Measurements from ENCODE around the gene HMGCS1. TPM values are rescaled to one million over a fixed set of nuclear protein-coding genes. Genes with fewer than 3 reads are reported as not detected.

Gene HMGCS1
- total and polyA plus RNA-seq, 9 of the 15 experiments (the other 6 are each of a cell fraction or from before 2014, with no cell fraction given) = 43.7 to 337 (median 111) TPM

Other genes starting within 250 kb of the HMGCS1 start
- gene ZNF131, start 192.5 kb downstream of the HMGCS1 start, total RNA-seq (2014; rRNA removed) = 40.8 and 51.1 TPM in 2 replicates
- 81.9 and 86.7 TPM in 2 replicates for gene ZNF131, start 192.5 kb downstream of the HMGCS1 start, total RNA-seq (2014; rRNA removed; fragmentation: Illumina TruSeq; extraction: Trizol)
- gene ZNF131, start 192.5 kb downstream of the HMGCS1 start, total RNA-seq (2015; rRNA removed; fragmentation: Illumina TruSeq; extraction: Trizol) = 81.7 and 87.0 TPM in 2 replicates
- gene ZNF131, start 192.5 kb downstream of the HMGCS1 start, total RNA-seq (2021) = 46.6 and 48.1 TPM in 2 replicates
- gene ZNF131, start 192.5 kb downstream of the HMGCS1 start, polyA plus RNA-seq (2011; rRNA removed) = 63.3 and 73.0 TPM in 2 replicates
- gene ZNF131, start 192.5 kb downstream of the HMGCS1 start, polyA plus RNA-seq (2014; fragmentation: Illumina TruSeq; extraction: Trizol) = 55.8 and 71.9 TPM in 2 replicates
- 10 to 100 TPM; 28.5 to 31.7 TPM for gene ZNF131, start 192.5 kb downstream of the HMGCS1 start, polyA plus RNA-seq (2014; fragmentation: Nextera tagmentation; extraction: Ambion mirVana)
- gene ZNF131, start 192.5 kb downstream of the HMGCS1 start, polyA plus RNA-seq (2014; rRNA removed) = 51.6 and 55.4 TPM in 2 replicates
- 0.04 TPM in 1 of 2 replicates, not detected in the other for gene NIM1K, start 121.2 kb downstream of the HMGCS1 start, total RNA-seq (2014; rRNA removed)
- not detected in 2 replicates for gene NIM1K, start 121.2 kb downstream of the HMGCS1 start, total RNA-seq (2014; rRNA removed; fragmentation: Illumina TruSeq; extraction: Trizol)
- 0.07 and 0.08 TPM in 2 replicates for gene NIM1K, start 121.2 kb downstream of the HMGCS1 start, total RNA-seq (2015; rRNA removed; fragmentation: Illumina TruSeq; extraction: Trizol)
- gene NIM1K, start 121.2 kb downstream of the HMGCS1 start, total RNA-seq (2021) = 0.13 and 0.31 TPM in 2 replicates
- gene NIM1K, start 121.2 kb downstream of the HMGCS1 start, polyA plus RNA-seq (2011; rRNA removed) = 0.04 TPM in 1 of 2 replicates, not detected in the other
- 0.04 and 0.09 TPM in 2 replicates for gene NIM1K, start 121.2 kb downstream of the HMGCS1 start, polyA plus RNA-seq (2014; fragmentation: Illumina TruSeq; extraction: Trizol)
- gene NIM1K, start 121.2 kb downstream of the HMGCS1 start, polyA plus RNA-seq (2014; fragmentation: Nextera tagmentation; extraction: Ambion mirVana) = under 1 TPM in 1 of 2 experiments, not detected in 1; 0.03 TPM
- 0.34 TPM in 1 of 2 replicates, not detected in the other for gene NIM1K, start 121.2 kb downstream of the HMGCS1 start, polyA plus RNA-seq (2014; rRNA removed)
- gene CCL28, start 99.0 kb upstream of the HMGCS1 start, total RNA-seq (2014; rRNA removed) = not detected in 2 replicates
- not detected in 2 replicates for gene CCL28, start 99.0 kb upstream of the HMGCS1 start, total RNA-seq (2014; rRNA removed; fragmentation: Illumina TruSeq; extraction: Trizol)
- not detected in 2 replicates for gene CCL28, start 99.0 kb upstream of the HMGCS1 start, total RNA-seq (2015; rRNA removed; fragmentation: Illumina TruSeq; extraction: Trizol)
- gene CCL28, start 99.0 kb upstream of the HMGCS1 start, total RNA-seq (2021) = not detected in 2 replicates
- 0.11 TPM in 1 of 2 replicates, not detected in the other for gene CCL28, start 99.0 kb upstream of the HMGCS1 start, polyA plus RNA-seq (2011; rRNA removed)
- gene CCL28, start 99.0 kb upstream of the HMGCS1 start, polyA plus RNA-seq (2014; fragmentation: Illumina TruSeq; extraction: Trizol) = not detected in 2 replicates
- gene CCL28, start 99.0 kb upstream of the HMGCS1 start, polyA plus RNA-seq (2014; fragmentation: Nextera tagmentation; extraction: Ambion mirVana) = not detected
- gene CCL28, start 99.0 kb upstream of the HMGCS1 start, polyA plus RNA-seq (2014; rRNA removed) = not detected in 2 replicates
- gene TMEM267, start 170.5 kb upstream of the HMGCS1 start, total RNA-seq (2014; rRNA removed) = 8.1 and 11.3 TPM in 2 replicates
- 17.8 and 21.2 TPM in 2 replicates for gene TMEM267, start 170.5 kb upstream of the HMGCS1 start, total RNA-seq (2014; rRNA removed; fragmentation: Illumina TruSeq; extraction: Trizol)
- 12.1 and 13.3 TPM in 2 replicates for gene TMEM267, start 170.5 kb upstream of the HMGCS1 start, total RNA-seq (2015; rRNA removed; fragmentation: Illumina TruSeq; extraction: Trizol)
- 19.3 and 19.9 TPM in 2 replicates for gene TMEM267, start 170.5 kb upstream of the HMGCS1 start, total RNA-seq (2021)
- gene TMEM267, start 170.5 kb upstream of the HMGCS1 start, polyA plus RNA-seq (2011; rRNA removed) = 29.1 and 31.9 TPM in 2 replicates
- gene TMEM267, start 170.5 kb upstream of the HMGCS1 start, polyA plus RNA-seq (2014; fragmentation: Illumina TruSeq; extraction: Trizol) = 15.4 and 17.0 TPM in 2 replicates
- 10 to 100 TPM; 51.1 to 61.1 TPM for gene TMEM267, start 170.5 kb upstream of the HMGCS1 start, polyA plus RNA-seq (2014; fragmentation: Nextera tagmentation; extraction: Ambion mirVana)
- 13.2 and 19.1 TPM in 2 replicates for gene TMEM267, start 170.5 kb upstream of the HMGCS1 start, polyA plus RNA-seq (2014; rRNA removed)
- gene C5orf34, start 201.7 kb upstream of the HMGCS1 start, total RNA-seq (2014; rRNA removed) = 13.1 and 13.2 TPM in 2 replicates
- 20.7 and 24.3 TPM in 2 replicates for gene C5orf34, start 201.7 kb upstream of the HMGCS1 start, total RNA-seq (2014; rRNA removed; fragmentation: Illumina TruSeq; extraction: Trizol)
- gene C5orf34, start 201.7 kb upstream of the HMGCS1 start, total RNA-seq (2015; rRNA removed; fragmentation: Illumina TruSeq; extraction: Trizol) = 18.2 and 19.0 TPM in 2 replicates
- gene C5orf34, start 201.7 kb upstream of the HMGCS1 start, total RNA-seq (2021) = 13.8 and 15.7 TPM in 2 replicates
- gene C5orf34, start 201.7 kb upstream of the HMGCS1 start, polyA plus RNA-seq (2011; rRNA removed) = 28.9 and 32.6 TPM in 2 replicates
- gene C5orf34, start 201.7 kb upstream of the HMGCS1 start, polyA plus RNA-seq (2014; fragmentation: Illumina TruSeq; extraction: Trizol) = 19.4 and 23.5 TPM in 2 replicates
- gene C5orf34, start 201.7 kb upstream of the HMGCS1 start, polyA plus RNA-seq (2014; fragmentation: Nextera tagmentation; extraction: Ambion mirVana) = 10 to 100 TPM; 21.4 to 27.8 TPM
- 18.1 and 18.9 TPM in 2 replicates for gene C5orf34, start 201.7 kb upstream of the HMGCS1 start, polyA plus RNA-seq (2014; rRNA removed)
- 77.6 and 82.2 TPM in 2 replicates for gene PAIP1, start 243.7 kb upstream of the HMGCS1 start, total RNA-seq (2014; rRNA removed)
- gene PAIP1, start 243.7 kb upstream of the HMGCS1 start, total RNA-seq (2014; rRNA removed; fragmentation: Illumina TruSeq; extraction: Trizol) = 133 and 145 TPM in 2 replicates
- gene PAIP1, start 243.7 kb upstream of the HMGCS1 start, total RNA-seq (2015; rRNA removed; fragmentation: Illumina TruSeq; extraction: Trizol) = 132 and 139 TPM in 2 replicates
- gene PAIP1, start 243.7 kb upstream of the HMGCS1 start, total RNA-seq (2021) = 94.5 and 102 TPM in 2 replicates
- 160 and 181 TPM in 2 replicates for gene PAIP1, start 243.7 kb upstream of the HMGCS1 start, polyA plus RNA-seq (2011; rRNA removed)
- 107 and 136 TPM in 2 replicates for gene PAIP1, start 243.7 kb upstream of the HMGCS1 start, polyA plus RNA-seq (2014; fragmentation: Illumina TruSeq; extraction: Trizol)
- gene PAIP1, start 243.7 kb upstream of the HMGCS1 start, polyA plus RNA-seq (2014; fragmentation: Nextera tagmentation; extraction: Ambion mirVana) = 10 to 100 TPM; 51.7 to 56.9 TPM
- gene PAIP1, start 243.7 kb upstream of the HMGCS1 start, polyA plus RNA-seq (2014; rRNA removed) = 85.5 and 93.1 TPM in 2 replicates